ENCODE results near the gene RBP5. TPM values are rescaled to one million over a fixed set of nuclear protein-coding genes. Genes with fewer than 3 reads are reported as not detected.
A peak's percentile ranks its signal among the peaks of the same experiment; 100 is the strongest.
"Not testable (repeated sequence)": the region's sequence is repeated elsewhere in the genome, so short reads cannot be mapped to it uniquely, and the experiment has no call there.

The RBP5 gene
- total and polyA plus RNA-seq, 7 donors, result 0.71 to 30.9 (median 4.0) TPM; not detected in 3

- peaks cover 0 to 11% (median 2%) of the 10 kb centered on the region in 4 donors for H3K36me3 ChIP-seq
- DNase-seq, result peak; percentile 97
- intact Hi-C loops (cut with DNase I), result loop anchor here (2.0 kb wide), 4 partner anchors 16 to 138 kb away; partner anchors contain the start of genes C1R, C1S, EMG1 and LPCAT3
- H3K9me3 ChIP-seq, result peaks cover 0 to 4% (median 0%) of the 10 kb centered on the region in 4 donors
- no peaks in the 10 kb centered on the region for H3K27me3 ChIP-seq
- peak within 1 kb of the TSS; percentile 44 to 63 (median 57) for H3K4me3 ChIP-seq
- TF ChIP-seq POLR2AphosphoS5 (IDR thresholded peaks at IDR 0.05) (peak; percentile 68 to 82 (median 76)), CTCF (IDR thresholded peaks at IDR 0.05) (peak; percentile 97 to 99 (median 98)), POLR2A (IDR thresholded peaks at IDR 0.05) (no peak), EP300 (IDR thresholded peaks at IDR 0.05) (peak in 3 of 4 donors; percentile 51 to 80 (median 61))
- peaks cover 0 to 26% (median 18%) of the 10 kb centered on the region in 4 donors for H3K4me1 ChIP-seq
- WGBS, 2 donors, result 11 to 14% methylated on average over 23 of the region's 23 CpGs
- H3K27ac ChIP-seq, result peak within 1 kb of the TSS; percentile 87 to 94 (median 92)
Observed at GRCh38 chr12:7108796-7109571, 19.7 kb downstream of the RBP5 start, which contains the start of gene C1RL. Gene C1RL (minus strand): TSS chr12:7109214. CDS start chr12:7109180, 34 bp downstream.

GRCh38 chr12:7108003-7108795, 20.5 kb downstream of the RBP5 start:
- Histone ChIP-seq H3K36me3 (peaks cover 0 to 19% (median 6%) of the 10 kb centered on the region in 4 donors), H3K4me1 (peaks cover 0 to 25% (median 16%) of the 10 kb centered on the region in 4 donors), H3K27me3 (no peaks in the 10 kb centered on the region), H3K27ac (peak overlapping the region; percentile 87 to 94 (median 92)), H3K9me3 (peaks cover 0 to 4% (median 0%) of the 10 kb centered on the region in 4 donors), H3K4me3 (peak overlapping the region; percentile 44 to 63 (median 57))
- intact Hi-C loops (cut with DNase I), result loop anchor here (2.0 kb wide), 4 partner anchors 15 to 137 kb away; partner anchors contain the start of genes C1R, C1S, EMG1 and LPCAT3
- DNase-seq, result peak; percentile 91
- WGBS, 2 donors, result 2 to 4% methylated on average over 30 of the region's 30 CpGs
- TF ChIP-seq EP300 (IDR thresholded peaks at IDR 0.05) (no peak), POLR2A (IDR thresholded peaks at IDR 0.05) (peak in 1 of 2 donors; percentile 58), POLR2AphosphoS5 (IDR thresholded peaks at IDR 0.05) (peak; percentile 19 to 68 (median 62)), CTCF (IDR thresholded peaks at IDR 0.05) (no peak)

- Histone ChIP-seq H3K4me3 (peak overlapping the region; percentile 44 to 63 (median 57)), H3K36me3 (peaks cover 0 to 23% (median 7%) of the 10 kb centered on the region in 4 donors), H3K27me3 (no peaks in the 10 kb centered on the region), H3K27ac (peak overlapping the region; percentile 87 to 94 (median 92)), H3K9me3 (peaks cover 0 to 4% (median 0%) of the 10 kb centered on the region in 4 donors), H3K4me1 (peaks cover 0 to 20% (median 14%) of the 10 kb centered on the region in 4 donors)
- peak; percentile 67 for DNase-seq
- 19 to 52% methylated on average over 3 of the region's 3 CpGs for WGBS, 2 donors
- TF ChIP-seq EP300 (IDR thresholded peaks at IDR 0.05) (no peak), POLR2AphosphoS5 (IDR thresholded peaks at IDR 0.05) (peak in 1 of 4 donors; percentile 11), CTCF (IDR thresholded peaks at IDR 0.05) (no peak), POLR2A (IDR thresholded peaks at IDR 0.05) (no peak)
- intact Hi-C loops (cut with DNase I), result loop anchor here (2.0 kb wide), 4 partner anchors 15 to 137 kb away; partner anchors contain the start of genes C1R, C1S, EMG1 and LPCAT3
Observed at GRCh38 chr12:7107636-7108002, 21.1 kb downstream of the RBP5 start.

- H3K4me1 ChIP-seq, result peaks cover 0 to 20% (median 14%) of the 10 kb centered on the region in 4 donors
- H3K4me3 ChIP-seq, result peak overlapping the region in 3 of 4 donors; percentile 53 to 63 (median 61)
- H3K27me3 ChIP-seq; H3K9me3 ChIP-seq; intact Hi-C loops (cut with DNase I): not testable (repeated sequence)
- peak overlapping the region; percentile 87 to 94 (median 92) for H3K27ac ChIP-seq
- H3K36me3 ChIP-seq, result peaks cover 0 to 23% (median 7%) of the 10 kb centered on the region in 4 donors
- peak; percentile 48 for DNase-seq
- WGBS, 2 donors, result 97 to 98% methylated on average over 5 of the region's 5 CpGs
Observed at GRCh38 chr12:7107181-7107580, 21.5 kb downstream of the RBP5 start.
